GM12873 (cell line): ENCODE results near the gene PSMA6.

Source experiments
- TF ChIP-seq, protein P1 (sequence below): IDR thresholded peaks from 2 replicates; pipeline ENCODE4 v1.5.1; 2012; ENCODE audit warnings: low read depth, mild to moderate bottlenecking, moderate library complexity, low read length, control low read depth; ENCODE audit not compliant: insufficient read depth; ENCODE audit errors: missing control alignments

Gene PSMA6

DNA sequence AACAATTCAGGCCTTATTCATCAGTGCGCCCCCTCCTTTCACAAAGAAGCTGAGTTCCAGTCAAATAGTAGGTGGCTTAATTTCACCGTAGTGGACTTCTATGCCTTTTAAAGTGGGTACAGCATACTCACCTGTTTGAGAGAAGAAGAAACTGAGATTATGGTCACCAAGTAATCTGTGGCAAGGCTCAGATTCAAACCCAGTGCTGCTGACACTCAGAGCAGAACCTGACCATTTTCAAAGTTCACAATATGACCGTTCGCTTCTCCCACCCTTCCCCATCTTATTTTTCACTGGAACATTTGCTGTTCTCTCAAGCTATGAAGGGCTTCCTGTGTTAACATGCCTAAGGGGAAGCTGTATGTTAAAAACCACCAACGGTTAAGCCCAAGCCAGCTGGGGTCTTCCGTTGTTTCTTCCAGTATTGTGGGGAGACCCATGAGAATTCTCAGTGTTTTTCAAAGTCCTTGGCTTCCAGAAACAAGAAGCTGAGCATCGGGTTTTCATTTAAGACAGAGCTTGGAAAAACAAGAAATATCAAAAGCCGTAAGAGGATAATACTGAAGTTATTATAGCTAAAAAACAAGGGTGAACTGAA, 6.1 kb upstream of the PSMA6 start:
- TF ChIP-seq, protein P1, sequence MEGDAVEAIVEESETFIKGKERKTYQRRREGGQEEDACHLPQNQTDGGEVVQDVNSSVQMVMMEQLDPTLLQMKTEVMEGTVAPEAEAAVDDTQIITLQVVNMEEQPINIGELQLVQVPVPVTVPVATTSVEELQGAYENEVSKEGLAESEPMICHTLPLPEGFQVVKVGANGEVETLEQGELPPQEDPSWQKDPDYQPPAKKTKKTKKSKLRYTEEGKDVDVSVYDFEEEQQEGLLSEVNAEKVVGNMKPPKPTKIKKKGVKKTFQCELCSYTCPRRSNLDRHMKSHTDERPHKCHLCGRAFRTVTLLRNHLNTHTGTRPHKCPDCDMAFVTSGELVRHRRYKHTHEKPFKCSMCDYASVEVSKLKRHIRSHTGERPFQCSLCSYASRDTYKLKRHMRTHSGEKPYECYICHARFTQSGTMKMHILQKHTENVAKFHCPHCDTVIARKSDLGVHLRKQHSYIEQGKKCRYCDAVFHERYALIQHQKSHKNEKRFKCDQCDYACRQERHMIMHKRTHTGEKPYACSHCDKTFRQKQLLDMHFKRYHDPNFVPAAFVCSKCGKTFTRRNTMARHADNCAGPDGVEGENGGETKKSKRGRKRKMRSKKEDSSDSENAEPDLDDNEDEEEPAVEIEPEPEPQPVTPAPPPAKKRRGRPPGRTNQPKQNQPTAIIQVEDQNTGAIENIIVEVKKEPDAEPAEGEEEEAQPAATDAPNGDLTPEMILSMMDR = no peak

DNA sequence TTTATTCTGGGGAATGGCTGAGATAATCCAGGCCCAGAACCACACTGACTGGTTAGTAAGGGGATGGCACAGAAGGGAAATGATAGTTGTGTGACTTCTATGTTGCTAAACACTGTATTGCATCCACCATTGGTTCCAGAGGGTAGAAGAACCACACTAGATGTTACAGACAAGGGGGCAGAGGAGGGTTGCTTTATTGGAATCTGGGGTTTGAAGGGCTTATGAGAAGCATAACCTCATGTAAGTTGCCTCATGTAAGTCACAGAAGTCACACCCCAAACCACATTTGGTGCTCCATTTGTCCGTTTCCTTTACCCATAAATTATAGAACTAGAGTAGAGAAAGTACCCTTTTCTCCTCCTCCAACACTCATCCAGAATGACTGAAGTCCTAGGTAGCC, 5.5 kb upstream of the PSMA6 start:
- TF ChIP-seq, protein P1 = no peak

DNA sequence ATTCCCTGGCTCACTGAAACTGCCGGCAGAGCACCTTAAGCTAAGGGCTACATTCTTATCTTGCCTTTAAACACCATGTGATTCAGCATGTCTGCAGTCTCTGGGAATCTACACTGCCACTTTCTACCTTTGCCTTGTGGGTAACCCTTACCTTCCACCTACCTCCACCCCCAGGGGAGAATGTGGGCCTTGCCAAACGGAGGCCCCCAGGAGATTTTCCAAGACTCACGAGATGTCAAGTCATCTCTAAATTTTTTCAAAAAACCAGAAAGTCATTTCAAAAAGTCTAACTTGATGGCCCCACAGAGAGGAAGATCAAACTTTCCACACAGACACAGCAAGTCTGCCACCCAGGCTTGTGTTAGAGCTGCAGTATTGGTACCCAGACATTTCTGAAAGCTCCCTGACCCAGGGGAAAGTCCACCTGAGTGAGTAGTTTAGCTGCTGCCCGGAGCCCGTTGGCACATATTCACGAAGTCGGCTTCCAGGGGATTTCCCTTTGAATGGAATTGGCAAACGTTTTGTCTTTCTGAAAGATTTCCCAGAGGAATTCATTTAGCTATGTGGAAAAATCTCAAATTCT, 4.7 kb upstream of the PSMA6 start:
- TF ChIP-seq, protein P1 = no peak

DNA sequence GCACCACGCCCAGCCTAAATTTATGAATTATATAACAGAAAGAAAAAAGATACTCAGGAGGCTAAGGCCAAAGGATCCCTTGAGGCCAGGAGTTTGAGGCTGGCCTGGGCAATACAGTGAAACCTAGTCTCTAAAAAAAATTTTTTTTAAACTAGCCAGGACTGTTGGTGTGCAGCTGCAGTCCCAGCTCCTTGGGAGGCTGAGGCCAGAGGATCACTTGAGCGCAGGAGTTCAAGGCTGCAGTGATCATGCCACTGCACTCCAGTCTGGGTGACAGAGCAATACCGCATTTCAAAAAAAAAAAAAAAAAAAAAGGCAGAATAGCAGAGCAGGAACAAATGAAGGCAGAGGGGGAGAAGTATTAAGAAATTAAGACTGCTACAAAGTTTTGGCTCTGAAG, 2.6 kb upstream of the PSMA6 start:
- TF ChIP-seq, protein P1 = no peak

DNA sequence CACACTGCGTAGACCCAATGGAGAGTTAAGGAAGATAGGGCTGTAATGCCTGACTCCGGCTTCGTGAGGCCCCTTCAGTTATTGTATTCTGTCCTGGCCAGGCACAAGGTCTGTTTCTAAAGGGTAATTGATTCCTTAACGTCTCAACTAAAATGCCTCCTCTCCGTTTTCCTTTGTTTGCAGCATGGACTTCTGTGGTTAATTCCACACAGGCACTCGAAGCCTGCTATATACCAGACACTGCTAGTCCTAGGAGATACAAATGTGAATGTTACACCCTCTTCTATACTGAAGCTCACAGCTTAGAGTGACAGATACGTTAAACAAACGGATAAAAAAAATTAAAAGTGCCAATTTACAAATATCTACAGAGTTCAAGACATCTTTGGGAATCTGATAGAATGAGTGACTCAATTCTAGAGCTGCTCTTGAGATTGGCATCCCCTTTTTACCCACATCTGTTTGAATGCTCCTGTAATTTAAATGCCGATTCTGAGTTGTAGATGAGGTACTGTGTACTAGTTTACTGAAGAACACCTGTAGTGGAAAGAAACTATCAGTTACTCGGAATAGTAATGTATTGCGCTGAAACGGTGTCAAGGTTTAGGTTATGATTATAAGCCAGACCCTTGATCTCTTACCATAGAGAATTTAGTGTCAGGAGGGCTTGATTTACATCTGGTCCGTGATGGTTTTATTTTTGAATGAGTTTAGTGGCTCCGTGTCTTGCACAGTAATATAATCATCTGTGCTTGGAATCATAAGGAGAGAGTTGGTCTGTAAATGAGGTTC, 784 bp downstream of the PSMA6 start:
- TF ChIP-seq, protein P1 = no peak

DNA sequence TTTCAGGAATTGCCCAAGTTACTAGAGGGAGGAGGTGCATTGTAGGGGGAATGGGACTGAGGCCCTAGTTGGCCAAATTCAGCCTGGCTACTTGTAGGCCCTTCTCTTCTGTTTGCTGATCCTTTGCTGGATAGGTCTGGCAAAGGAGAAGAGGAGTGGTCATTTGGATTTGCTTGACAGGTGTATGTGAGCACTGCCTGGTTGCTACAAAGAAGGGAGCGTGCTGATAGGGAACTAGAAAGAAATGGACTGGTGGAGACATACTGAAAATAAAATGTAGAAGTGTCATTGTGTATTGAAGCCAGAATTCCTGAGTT, 3.6 kb downstream of the PSMA6 start:
- TF ChIP-seq, protein P1 = no peak

DNA sequence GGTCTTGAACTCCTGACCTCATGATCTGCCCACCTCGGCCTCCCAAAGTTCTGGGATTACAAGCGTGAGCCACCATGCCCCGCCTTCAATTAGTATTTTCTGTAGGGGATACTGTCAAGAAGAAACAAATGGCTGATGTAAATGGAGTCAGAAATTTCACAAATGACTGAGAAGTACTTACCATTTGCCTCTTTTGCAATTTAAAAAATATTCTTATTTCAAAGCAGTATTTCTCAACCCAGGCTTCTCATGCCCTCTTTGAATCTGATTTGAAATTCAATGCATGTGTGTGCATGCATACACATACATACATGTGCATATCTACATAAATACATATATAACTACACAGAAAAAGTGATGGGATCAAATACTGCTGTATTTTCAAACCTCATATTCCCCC, 4.4 kb downstream of the PSMA6 start:
- TF ChIP-seq, protein P1 = no peak
